ENCODE results near the gene SLC12A7. TPM values are rescaled to one million over a fixed set of nuclear protein-coding genes. Genes with fewer than 3 reads are reported as not detected.

The SLC12A7 gene
- total RNA-seq, 1 experiment from 2014 or later: 30.8 TPM

DNA sequence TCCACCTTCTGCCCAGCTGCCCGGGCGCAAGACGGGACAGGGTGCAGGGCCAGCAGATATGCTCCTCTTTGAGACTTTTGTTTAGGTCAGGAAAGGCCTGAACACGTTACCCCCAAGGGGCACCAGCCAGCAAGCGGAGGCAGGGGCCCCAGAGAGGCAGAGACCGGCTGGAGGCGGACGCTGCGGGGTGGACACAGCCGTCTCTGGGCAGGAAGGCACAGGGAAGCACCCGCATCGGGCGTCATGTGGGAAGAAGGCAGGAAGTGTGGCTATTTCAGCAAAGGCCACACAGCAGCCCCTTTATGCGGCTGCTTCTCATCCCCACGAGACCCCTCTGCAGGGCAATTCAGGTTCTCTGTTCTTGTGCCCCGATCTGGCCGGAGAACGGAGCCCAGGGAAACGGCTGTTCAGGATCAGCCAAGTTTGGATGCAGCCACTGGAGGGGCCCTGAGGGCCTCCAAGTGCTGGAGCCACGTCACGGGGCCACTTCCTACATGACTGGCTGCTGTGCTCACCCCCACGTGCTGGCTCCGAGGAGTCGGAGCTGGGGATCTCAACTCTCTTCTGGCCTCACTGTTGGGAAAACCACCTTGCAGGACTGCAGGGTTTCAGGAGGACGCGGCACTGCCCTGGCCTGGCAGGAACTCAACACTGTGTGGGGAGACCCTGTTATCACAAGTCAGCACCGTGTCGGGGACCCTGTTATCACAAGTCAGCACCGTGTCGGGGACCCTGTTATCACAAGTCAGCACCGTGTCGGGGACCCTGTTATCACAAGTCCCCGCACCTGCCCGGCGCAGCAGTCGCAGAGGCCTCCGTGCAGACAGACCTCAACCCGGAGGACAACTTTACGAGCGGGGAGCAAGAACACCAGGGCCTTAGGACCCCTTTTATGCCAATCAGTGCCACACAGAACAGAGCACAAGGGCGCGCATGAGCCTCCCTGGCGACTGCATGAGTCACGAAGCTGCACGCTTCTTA is 44.4 kb downstream of the SLC12A7 start:
- Histone ChIP-seq H2BK15ac (ENCODE audit: low read depth, low read length) (no peak overlapping the region), H4K91ac (ENCODE audit: insufficient read length, low read depth, low read length) (no peak overlapping the region), H4K8ac (replicated peaks; ENCODE audit: insufficient read length, low read depth, low read length) (no peak overlapping the region), H4K20me1 (ENCODE audit: control insufficient read depth, insufficient read depth, insufficient read length) (no peaks in the 10 kb centered on the region), H3K27me3 (ENCODE audit: insufficient read depth, low read length) (no peaks in the 10 kb centered on the region), H2AFZ (ENCODE audit: low read length) (no peak overlapping the region), H3K79me2 (ENCODE audit: insufficient read depth, low read length) (no peaks in the 10 kb centered on the region), H3K79me1 (ENCODE audit: insufficient read depth, low read depth, low read length, poor library complexity, severe bottlenecking) (no peaks in the 10 kb centered on the region), H3K27ac (ENCODE audit: insufficient read length, low read depth, low read length) (no peak overlapping the region), H3K23me2 (ENCODE audit: insufficient read length, low read depth, low read length, poor library complexity, severe bottlenecking) (no peaks in the 10 kb centered on the region), H2BK20ac (ENCODE audit: low read depth, low read length, poor library complexity, severe bottlenecking) (no peak overlapping the region), H3T11ph (ENCODE audit: low read length) (no peak overlapping the region), H2AK5ac (ENCODE audit: insufficient read length, low read length) (no peak overlapping the region), H3K9ac (ENCODE audit: extremely low read depth, insufficient read length, low read length) (no peak overlapping the region), H2BK120ac (ENCODE audit: low read depth, low read length, poor library complexity, severe bottlenecking) (no peak overlapping the region), H3K18ac (ENCODE audit: insufficient read length, low read depth, low read length) (no peak overlapping the region), H3K4me1 (ENCODE audit: insufficient read depth, low read length) (no peaks in the 10 kb centered on the region), H3K4me2 (ENCODE audit: insufficient read depth, insufficient read length, low read length) (no peak overlapping the region), H3K4ac (ENCODE audit: low read depth, low read length) (no peak overlapping the region), H3K9me3 (ENCODE audit: control insufficient read depth, low read depth, low read length) (no peaks in the 10 kb centered on the region), H3K23ac (ENCODE audit: insufficient read length, low read depth, low read length) (no peak overlapping the region), H3K14ac (ENCODE audit: insufficient read depth, low read length) (no peak overlapping the region), H2BK12ac (ENCODE audit: insufficient read length, low read depth, low read length) (no peak overlapping the region), H3K56ac (ENCODE audit: insufficient read length, low read depth, low read length) (no peak overlapping the region), H2BK5ac (ENCODE audit: insufficient read length, low read length) (no peak overlapping the region), H4K5ac (ENCODE audit: insufficient read length, low read depth, low read length) (no peak overlapping the region)
- peaks cover 2 to 26% (median 2%) of the 10 kb centered on the region in 3 experiments; a peak in 5 of 7 replicates for H3K36me3 Mint-ChIP-seq (ENCODE audit: insufficient read depth in 1 of 3, low read depth in 3 of 3)
- TF ChIP-seq, protein P1, sequence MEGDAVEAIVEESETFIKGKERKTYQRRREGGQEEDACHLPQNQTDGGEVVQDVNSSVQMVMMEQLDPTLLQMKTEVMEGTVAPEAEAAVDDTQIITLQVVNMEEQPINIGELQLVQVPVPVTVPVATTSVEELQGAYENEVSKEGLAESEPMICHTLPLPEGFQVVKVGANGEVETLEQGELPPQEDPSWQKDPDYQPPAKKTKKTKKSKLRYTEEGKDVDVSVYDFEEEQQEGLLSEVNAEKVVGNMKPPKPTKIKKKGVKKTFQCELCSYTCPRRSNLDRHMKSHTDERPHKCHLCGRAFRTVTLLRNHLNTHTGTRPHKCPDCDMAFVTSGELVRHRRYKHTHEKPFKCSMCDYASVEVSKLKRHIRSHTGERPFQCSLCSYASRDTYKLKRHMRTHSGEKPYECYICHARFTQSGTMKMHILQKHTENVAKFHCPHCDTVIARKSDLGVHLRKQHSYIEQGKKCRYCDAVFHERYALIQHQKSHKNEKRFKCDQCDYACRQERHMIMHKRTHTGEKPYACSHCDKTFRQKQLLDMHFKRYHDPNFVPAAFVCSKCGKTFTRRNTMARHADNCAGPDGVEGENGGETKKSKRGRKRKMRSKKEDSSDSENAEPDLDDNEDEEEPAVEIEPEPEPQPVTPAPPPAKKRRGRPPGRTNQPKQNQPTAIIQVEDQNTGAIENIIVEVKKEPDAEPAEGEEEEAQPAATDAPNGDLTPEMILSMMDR (conservative IDR thresholded peaks at IDR 0.05): no peak
- no CpG with 5 or more reads among the region's 45 CpGs for WGBS (ENCODE audit: extremely low coverage, insufficient read length, low lambda C conversion rate)
- H3K9me3 Mint-ChIP-seq: no peaks in the 10 kb centered on the region
- no peak overlapping the region for H3K4me3 Mint-ChIP-seq
- H3K4me1 Mint-ChIP-seq: peaks cover 0 to 3% of the 10 kb centered on the region in 2 experiments; a peak in 1 of 4 replicates
- H3K27me3 Mint-ChIP-seq (ENCODE audit: low read depth): no peaks in the 10 kb centered on the region
- H3K27ac Mint-ChIP-seq: peak overlapping the region in 2 of 3 experiments; percentile 71 to 85; a peak in 3 of 7 replicates
- DNase-seq: no peak

Data from H9 (cell line).